Transverse colon (tissue), 4 donors: ENCODE results near the gene SFMBT1.

ENCODE experiments used
- EP300 ChIP-seq: sonication (generic); formaldehyde crosslinking; IDR thresholded peaks from one replicate; pipeline ENCODE4 v1.6.1; 2017; ENCODE audit warnings: antibody characterized with exemption, low read depth
- POLR2A ChIP-seq: fragments of 450-650 bp; IDR thresholded peaks from one replicate; pipeline ENCODE4 v1.6.1; 2016; ENCODE audit warnings: antibody characterized with exemption, mild to moderate bottlenecking, moderate library complexity
- POLR2AphosphoS5 ChIP-seq, 3 donors: sonication (generic); formaldehyde crosslinking; IDR thresholded peaks; one replicate each; pipeline ENCODE4 v1.6.1; 2016; ENCODE audit warnings: antibody characterized with exemption in 3 of 3
- TF ChIP-seq, protein P1 (sequence below), 5 experiments: fragments of 200-600 bp in 3 of 5; fragments of 450-650 bp in 2 of 5; sonication (generic) in 3 of 5; IDR thresholded peaks; 1 replicate in 2 of 5; 2 replicates in 3 of 5; pipeline ENCODE4 v1.5.1; 2016 to 2017; ENCODE audit warnings: antibody characterized with exemption in 5 of 5, inconsistent platforms in 3 of 5, mild to moderate bottlenecking in 2 of 5, moderate library complexity in 1 of 5

DNA sequence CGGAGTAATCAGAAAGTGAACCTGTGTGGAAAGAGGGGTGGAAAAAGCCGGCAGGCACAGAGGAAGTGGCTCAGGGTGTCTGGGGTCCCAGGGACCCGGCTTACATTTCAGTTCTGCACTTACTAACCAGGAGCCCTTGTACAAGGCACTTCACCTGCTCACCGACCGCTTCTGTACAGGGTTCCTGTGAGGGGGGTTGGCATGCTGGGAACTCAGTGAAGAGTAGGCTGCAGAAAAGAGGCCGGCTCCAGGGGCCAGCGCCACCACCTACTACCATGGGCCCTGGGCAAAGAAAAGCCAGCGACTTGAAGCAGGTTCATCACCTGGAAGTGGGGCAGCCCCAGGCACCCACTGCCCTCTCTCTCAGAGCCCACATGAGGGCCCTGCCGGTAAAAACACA lies 154.7 kb downstream of the SFMBT1 start:
- TF ChIP-seq, protein P1, sequence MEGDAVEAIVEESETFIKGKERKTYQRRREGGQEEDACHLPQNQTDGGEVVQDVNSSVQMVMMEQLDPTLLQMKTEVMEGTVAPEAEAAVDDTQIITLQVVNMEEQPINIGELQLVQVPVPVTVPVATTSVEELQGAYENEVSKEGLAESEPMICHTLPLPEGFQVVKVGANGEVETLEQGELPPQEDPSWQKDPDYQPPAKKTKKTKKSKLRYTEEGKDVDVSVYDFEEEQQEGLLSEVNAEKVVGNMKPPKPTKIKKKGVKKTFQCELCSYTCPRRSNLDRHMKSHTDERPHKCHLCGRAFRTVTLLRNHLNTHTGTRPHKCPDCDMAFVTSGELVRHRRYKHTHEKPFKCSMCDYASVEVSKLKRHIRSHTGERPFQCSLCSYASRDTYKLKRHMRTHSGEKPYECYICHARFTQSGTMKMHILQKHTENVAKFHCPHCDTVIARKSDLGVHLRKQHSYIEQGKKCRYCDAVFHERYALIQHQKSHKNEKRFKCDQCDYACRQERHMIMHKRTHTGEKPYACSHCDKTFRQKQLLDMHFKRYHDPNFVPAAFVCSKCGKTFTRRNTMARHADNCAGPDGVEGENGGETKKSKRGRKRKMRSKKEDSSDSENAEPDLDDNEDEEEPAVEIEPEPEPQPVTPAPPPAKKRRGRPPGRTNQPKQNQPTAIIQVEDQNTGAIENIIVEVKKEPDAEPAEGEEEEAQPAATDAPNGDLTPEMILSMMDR (IDR thresholded peaks at IDR 0.05), result no peak
- TF ChIP-seq POLR2AphosphoS5 (IDR thresholded peaks at IDR 0.05) (no peak), EP300 (no peak), POLR2A (no peak)
